Endothelial cell of umbilical vein (primary cell): Measurements from ENCODE around the gene KCNC1. TPM values are rescaled to one million over a fixed set of nuclear protein-coding genes. Genes with fewer than 3 reads are reported as not detected.

Source experiments
- BruUV-seq: library from RNA; stranded (reverse); fragments of 400-500 nt; replicated peaks from 2 replicates; lab custom pipeline; 2021; lab: Mats Ljungman, UMichigan
- CTCF ChIA-PET: fragments of 300-600, 350-600 bp; sonication (Branson Sonifier 250); formaldehyde crosslinking; loops from one replicate; lab custom pipeline; 2021; ENCODE audit warnings: antibody characterized with exemption, inconsistent platforms; lab: Charles Lee
- POLR2A ChIA-PET: fragments of 300-600, 350-600 bp; sonication (Branson Sonifier 250); formaldehyde crosslinking; loops from one replicate; lab custom pipeline; 2021; ENCODE audit warnings: antibody characterized with exemption, inconsistent platforms; lab: Charles Lee
- DNase-seq: peaks from one replicate; pipeline ENCODE4 v3.0.0-alpha.2; 2011; ENCODE audit warnings: low read depth, low spot score
- FAIRE-seq: peaks from 2 replicates; lab custom pipeline; 2011; peaks lifted over from hg19 to GRCh38; lab: Jason Lieb, UNC
- H2AFZ ChIP-seq: 2 replicates; pipeline ENCODE4 v1.6.0; 2012; ENCODE audit warnings: low read depth, low read length, control low read depth, inconsistent platforms
- H3K27ac ChIP-seq: 2 replicates; pipeline ENCODE4 v1.5.1; 2011; ENCODE audit warnings: low read depth, mild to moderate bottlenecking, control low read depth, low read length, moderate library complexity; ENCODE audit not compliant: insufficient read depth
- H3K27me3 ChIP-seq, 2 experiments: 2 replicates each; pipeline versions ENCODE4 v1.6.0 to v1.6.1; 2011; ENCODE audit warnings: low read length in 2 of 2, mixed read lengths in 1 of 2; ENCODE audit not compliant: control insufficient read depth in 2 of 2, insufficient read depth in 2 of 2
- H3K36me3 ChIP-seq, 2 experiments: 2 replicates in 1 of 2; 3 replicates in 1 of 2; pipeline ENCODE4 v1.5.1; 2011; ENCODE audit warnings: low read length in 2 of 2, mild to moderate bottlenecking in 1 of 2, moderate library complexity in 1 of 2; ENCODE audit not compliant: control insufficient read depth in 2 of 2, insufficient read depth in 2 of 2; ENCODE audit errors: extremely low read depth in 1 of 2
- H3K4me1 ChIP-seq: 3 replicates; pipeline ENCODE4 v1.5.1; 2011; ENCODE audit warnings: mild to moderate bottlenecking, low read length; ENCODE audit not compliant: control insufficient read depth, insufficient read depth; ENCODE audit errors: extremely low read depth
- H3K4me2 ChIP-seq: 2 replicates; pipeline ENCODE4 v1.6.1; 2011; ENCODE audit warnings: low read length, control low read depth, mixed read lengths; ENCODE audit not compliant: insufficient read depth
- H3K4me3 ChIP-seq, 3 experiments: fragments of 200-600 bp in 1 of 3; sonication (generic), shearing (Covaris generic) in 1 of 3; replicated peaks in 1 of 3; 2 replicates each; pipeline ENCODE4 v1.5.1; 2011 to 2016; ENCODE audit warnings: control low read depth in 3 of 3, low read length in 3 of 3, mild to moderate bottlenecking in 2 of 3, inconsistent platforms in 1 of 3, low read depth in 1 of 3, moderate library complexity in 1 of 3; ENCODE audit not compliant: insufficient read depth in 1 of 3
- H3K79me2 ChIP-seq: 2 replicates; pipeline ENCODE4 v1.6.0; 2012; ENCODE audit warnings: low read length, inconsistent platforms; ENCODE audit not compliant: control insufficient read depth, insufficient read depth
- H3K9ac ChIP-seq: replicated peaks from 2 replicates; pipeline ENCODE3; 2011; ENCODE audit warnings: low read length, control low read depth; ENCODE audit not compliant: insufficient read depth; ENCODE audit errors: extremely low read depth
- H3K9me1 ChIP-seq: replicated peaks from 3 replicates; pipeline ENCODE4 v1.6.0; 2011; ENCODE audit warnings: mild to moderate bottlenecking, low read length; ENCODE audit not compliant: control insufficient read depth, insufficient read depth; ENCODE audit errors: extremely low read depth
- H3K9me3 ChIP-seq: replicated peaks from 2 replicates; pipeline ENCODE4 v1.5.1; 2012; ENCODE audit warnings: low read length, inconsistent platforms; ENCODE audit not compliant: control insufficient read depth, insufficient read depth
- H4K20me1 ChIP-seq: replicated peaks from 2 replicates; pipeline ENCODE3; 2011; ENCODE audit warnings: mild to moderate bottlenecking, low read length; ENCODE audit not compliant: control insufficient read depth, insufficient read depth; ENCODE audit errors: extremely low read depth
- CTCF ChIP-seq, 2 donors: IDR thresholded peaks; 1 replicate in 1 of 2; 2 replicates in 1 of 2; pipeline ENCODE4 v1.5.1; 2011; ENCODE audit warnings: low read length in 2 of 2, mild to moderate bottlenecking in 2 of 2, moderate library complexity in 2 of 2, control low read depth in 1 of 2, inconsistent platforms in 1 of 2, low read depth in 1 of 2; ENCODE audit not compliant: insufficient read depth in 1 of 2; ENCODE audit errors: extremely low read depth in 1 of 2
- EZH2 ChIP-seq: IDR thresholded peaks from 2 replicates; pipeline ENCODE4 v1.6.1; 2012; ENCODE audit warnings: borderline replicate concordance, low read depth, mild to moderate bottlenecking, moderate library complexity, low read length, inconsistent platforms; ENCODE audit not compliant: severe bottlenecking
- FOS ChIP-seq: IDR thresholded peaks from 2 replicates; pipeline ENCODE4 v1.6.1; 2011; ENCODE audit warnings: mild to moderate bottlenecking, low read length, moderate library complexity, borderline replicate concordance; ENCODE audit not compliant: insufficient read depth
- GATA2 ChIP-seq: IDR thresholded peaks from 2 replicates; pipeline ENCODE4 v1.7.0; 2011; ENCODE audit warnings: low read depth, mild to moderate bottlenecking, moderate library complexity, mixed read lengths, low read length; ENCODE audit not compliant: insufficient read length, insufficient read depth
- JUN ChIP-seq: IDR thresholded peaks from 2 replicates; pipeline ENCODE4 v1.6.1; 2011; ENCODE audit warnings: borderline replicate concordance, low read depth; ENCODE audit not compliant: insufficient read length, insufficient read depth
- MAX ChIP-seq: IDR thresholded peaks from 2 replicates; pipeline ENCODE4 v1.6.1; 2011; ENCODE audit not compliant: insufficient read depth, insufficient read length
- MYC ChIP-seq: IDR thresholded peaks from one replicate; pipeline ENCODE4 v1.6.1; 2011; ENCODE audit warnings: mild to moderate bottlenecking, low read depth, low read length
- POLR2A ChIP-seq: IDR thresholded peaks from 2 replicates; pipeline ENCODE4 v1.6.1; 2012; ENCODE audit warnings: low read depth, mild to moderate bottlenecking, control low read depth, low read length
- POLR2AphosphoS5 ChIP-seq: IDR thresholded peaks from 2 replicates; pipeline ENCODE4 v1.6.1; 2012; ENCODE audit warnings: low read depth, mild to moderate bottlenecking, control low read depth, low read length, moderate library complexity; ENCODE audit not compliant: insufficient read depth
- dilution Hi-C: fragments of 300-500 bp; cut with MboI; formaldehyde crosslinking; loops from one replicate; pipeline ENCODE4 v1.15.0; 2019; ENCODE audit warnings: low sequenced_read_pairs; ENCODE audit not compliant: extremely low pct_ligation_motif_present
- intact Hi-C: fragments of 100-400 bp; cut with micrococcal nuclease; formaldehyde crosslinking; loops from one replicate; pipeline ENCODE4 v1.10.0; 2022
- polyA plus RNA-seq, 4 experiments: library from polyadenylated mRNA; depleted of rRNA in 3 of 4; stranded (reverse) in 3 of 4; unstranded in 1 of 4; fragments of >200 nt; gene quantifications; 2 replicates each; pipeline versions ENCODE4 v1.2.1 to v1.2.3, GENCODE V29; 2011 to 2012; ENCODE audit warnings: missing spikeins in 1 of 4
- total RNA-seq: library from RNA; stranded (reverse); gene quantifications from 2 replicates; pipeline ENCODE4 v1.2.3, GENCODE V29; 2021

KCNC1 gene
- total and polyA plus RNA-seq, 2 donors (not counting 3 experiments of a cell fraction or from before 2014, with no cell fraction given), result not detected

- Histone ChIP-seq H3K4me3 (no peak overlapping the region), H3K9me1 (no peaks in the 10 kb centered on the region), H3K4me1 (no peaks in the 10 kb centered on the region), H3K36me3 (no peaks in the 10 kb centered on the region), H3K27me3 (no peaks in the 10 kb centered on the region), H2AFZ (no peak overlapping the region), H3K9ac (no peak overlapping the region), H3K27ac (no peak overlapping the region), H3K4me2 (no peak overlapping the region), H4K20me1 (no peaks in the 10 kb centered on the region), H3K9me3 (no peaks in the 10 kb centered on the region), H3K79me2 (no peaks in the 10 kb centered on the region)
- ChIA-PET CTCF (no interaction called here), POLR2A (no interaction called here)
- no peak for DNase-seq
- TF ChIP-seq JUN, result no peak
- TF ChIP-seq MYC, result no peak
- no peak for TF ChIP-seq POLR2AphosphoS5
- no peak for TF ChIP-seq MAX
- no peak for TF ChIP-seq POLR2A
- no peak for TF ChIP-seq CTCF (IDR thresholded peaks at IDR 0.05; ENCODE audit: extremely low read depth in 1 of 2, insufficient read depth in 1 of 2, low read depth in 1 of 2, low read length in 2 of 2)
- TF ChIP-seq EZH2, result no peak
- no peak for TF ChIP-seq FOS
- TF ChIP-seq GATA2, result no peak
- dilution Hi-C loops, result no loop called here
- FAIRE-seq, result no peak
- intact Hi-C loops, result no loop called here
- no TSS peak for BruUV-seq
These were observed 37.3 kb downstream of the KCNC1 start for GRCh38 chr11:17771841-17772401.
